HL-60 (cell line): ENCODE data around the gene RASSF8.

ENCODE experiments used
- DNase-seq, 2 experiments: peaks; one replicate each; pipeline ENCODE4 v3.0.0-alpha.2; 2010 to 2020; ENCODE audit warnings: low read depth in 1 of 2, low spot score in 1 of 2
- H3K27ac ChIP-seq: fragments of 250-450 bp; sonication (Bioruptor Pico); replicated peaks from 2 replicates; pipeline ENCODE4 v1.5.1; 2020; ENCODE audit warnings: mild to moderate bottlenecking, moderate library complexity
- H3K27me3 ChIP-seq: fragments of 250-450 bp; sonication (Bioruptor Pico); 2 replicates; pipeline ENCODE4 v1.5.1; 2021; ENCODE audit warnings: mild to moderate bottlenecking, moderate library complexity; ENCODE audit not compliant: insufficient read depth, poor library complexity, severe bottlenecking
- H3K4me3 ChIP-seq: replicated peaks from 2 replicates; pipeline ENCODE4 v1.5.1; 2011; ENCODE audit warnings: mild to moderate bottlenecking, control low read depth, low read length; ENCODE audit not compliant: insufficient read depth
- CTCF ChIP-seq: IDR thresholded peaks from one replicate; pipeline ENCODE4 v1.5.1; 2011; ENCODE audit warnings: low read length, control low read depth, inconsistent platforms; ENCODE audit not compliant: insufficient read depth
- GABPA ChIP-seq: IDR thresholded peaks from 2 replicates; pipeline ENCODE4 v1.6.1; 2012; ENCODE audit warnings: low read depth
- POLR2AphosphoS5 ChIP-seq: IDR thresholded peaks from 2 replicates; pipeline ENCODE4 v1.6.1; 2012; ENCODE audit warnings: low read depth
- REST ChIP-seq: IDR thresholded peaks from 2 replicates; pipeline ENCODE4 v1.6.1; 2012; ENCODE audit warnings: low read depth; ENCODE audit not compliant: insufficient replicate concordance
- SPI1 ChIP-seq: IDR thresholded peaks from 2 replicates; pipeline ENCODE4 v1.6.1; 2012; ENCODE audit warnings: low read depth, mild to moderate bottlenecking, borderline replicate concordance

The RASSF8 gene

GRCh38 chr12:25994901-25995625 lies 36.6 kb downstream of the RASSF8 start:
- H3K27ac ChIP-seq = no peak overlapping the region
- peaks cover 4% of the 10 kb centered on the region for H3K27me3 ChIP-seq
- TF ChIP-seq POLR2AphosphoS5 = no peak
- no peak for TF ChIP-seq CTCF
- TF ChIP-seq REST = no peak
- no peak for TF ChIP-seq GABPA
- TF ChIP-seq SPI1 = no peak
- H3K4me3 ChIP-seq = no peak overlapping the region
- DNase-seq = no peak

- Histone ChIP-seq H3K4me3 (no peak overlapping the region), H3K27me3 (peaks cover 4% of the 10 kb centered on the region), H3K27ac (no peak overlapping the region)
- no peak for DNase-seq
- TF ChIP-seq GABPA (no peak), POLR2AphosphoS5 (no peak), REST (no peak), SPI1 (no peak), CTCF (no peak)
Observed at GRCh38 chr12:25995906-25996305, 37.4 kb downstream of the RASSF8 start.

- Histone ChIP-seq H3K27ac (no peak overlapping the region), H3K4me3 (no peak overlapping the region)
Observed at GRCh38 chr12:25996677-25997076, 38.2 kb downstream of the RASSF8 start.

More at GRCh38 chr12:25996677-25997076, 38.2 kb downstream of the RASSF8 start:
- DNase-seq = no peak
- TF ChIP-seq REST (no peak), GABPA (no peak), POLR2AphosphoS5 (no peak), CTCF (no peak), SPI1 (no peak)
- H3K27me3 ChIP-seq = peaks cover 4% of the 10 kb centered on the region
